SK-N-MC (cell line): ENCODE data around the gene TTLL13.

Experiments used
- FOXP2 ChIP-seq: optimal IDR thresholded peaks from 2 replicates; pipeline ENCODE3; 2011; ENCODE audit warnings: mild to moderate bottlenecking, moderate library complexity; ENCODE audit not compliant: insufficient read depth; ENCODE audit errors: extremely low read length, control extremely low read depth
- POLR2AphosphoS5 ChIP-seq: IDR thresholded peaks from 2 replicates; pipeline ENCODE4 v1.6.1; 2012; ENCODE audit warnings: mild to moderate bottlenecking, low read depth, low read length, borderline replicate concordance

- TF ChIP-seq POLR2AphosphoS5 (no peak), FOXP2 (no peak)
Measured at GRCh38 chr15:90217671-90218394, 31.5 kb upstream of the TTLL13 start.
